BJ (cell line): Measurements from ENCODE around the gene RABGAP1L. TPM values are rescaled to one million over a fixed set of nuclear protein-coding genes. Genes with fewer than 3 reads are reported as not detected.

Source experiments
- CTCF ChIA-PET: fragments of 350-600 bp; formaldehyde crosslinking; extraction: SDS; loops from one replicate; lab custom pipeline; 2021; ENCODE audit warnings: antibody characterized with exemption, inconsistent platforms; lab: Yijun Ruan, JAX
- POLR2A ChIA-PET: fragments of 300-600 bp; sonication (Branson Sonifier 250); formaldehyde crosslinking; extraction: SDS; loops from one replicate; lab custom pipeline; 2021; ENCODE audit warnings: antibody characterized with exemption; lab: Charles Lee
- DNase-seq: peaks from one replicate; pipeline ENCODE4 v3.0.0-alpha.2; 2011; ENCODE audit warnings: low read depth
- H3K27me3 ChIP-seq: 2 replicates; pipeline ENCODE4 v1.6.0; 2011; ENCODE audit warnings: low read length; ENCODE audit not compliant: control insufficient read depth, insufficient read depth
- H3K36me3 ChIP-seq: 2 replicates; pipeline ENCODE4 v1.5.1; 2011; ENCODE audit warnings: low read length; ENCODE audit not compliant: control insufficient read depth, insufficient read depth
- H3K4me3 ChIP-seq: 2 replicates; pipeline ENCODE4 v1.5.1; 2011; ENCODE audit warnings: low read depth, mild to moderate bottlenecking, control low read depth, low read length
- polyA plus RNA-seq: library from polyadenylated mRNA; depleted of rRNA; stranded (reverse); fragments of >200 nt; gene quantifications from 2 replicates; pipeline ENCODE4 v1.2.3, GENCODE V29; 2011
- TF ChIP-seq, protein P1 (sequence below): IDR thresholded peaks from 2 replicates; pipeline ENCODE4 v1.5.1; 2011; ENCODE audit warnings: low read depth, mild to moderate bottlenecking, control low read depth, inconsistent platforms, low read length, moderate library complexity; ENCODE audit not compliant: insufficient read depth

RABGAP1L gene
- polyA plus RNA-seq, 1 experiment, result 15.9 TPM

- TF ChIP-seq, protein P1, sequence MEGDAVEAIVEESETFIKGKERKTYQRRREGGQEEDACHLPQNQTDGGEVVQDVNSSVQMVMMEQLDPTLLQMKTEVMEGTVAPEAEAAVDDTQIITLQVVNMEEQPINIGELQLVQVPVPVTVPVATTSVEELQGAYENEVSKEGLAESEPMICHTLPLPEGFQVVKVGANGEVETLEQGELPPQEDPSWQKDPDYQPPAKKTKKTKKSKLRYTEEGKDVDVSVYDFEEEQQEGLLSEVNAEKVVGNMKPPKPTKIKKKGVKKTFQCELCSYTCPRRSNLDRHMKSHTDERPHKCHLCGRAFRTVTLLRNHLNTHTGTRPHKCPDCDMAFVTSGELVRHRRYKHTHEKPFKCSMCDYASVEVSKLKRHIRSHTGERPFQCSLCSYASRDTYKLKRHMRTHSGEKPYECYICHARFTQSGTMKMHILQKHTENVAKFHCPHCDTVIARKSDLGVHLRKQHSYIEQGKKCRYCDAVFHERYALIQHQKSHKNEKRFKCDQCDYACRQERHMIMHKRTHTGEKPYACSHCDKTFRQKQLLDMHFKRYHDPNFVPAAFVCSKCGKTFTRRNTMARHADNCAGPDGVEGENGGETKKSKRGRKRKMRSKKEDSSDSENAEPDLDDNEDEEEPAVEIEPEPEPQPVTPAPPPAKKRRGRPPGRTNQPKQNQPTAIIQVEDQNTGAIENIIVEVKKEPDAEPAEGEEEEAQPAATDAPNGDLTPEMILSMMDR, result no peak
- Histone ChIP-seq H3K36me3 (no peaks in the 10 kb centered on the region), H3K27me3 (no peaks in the 10 kb centered on the region), H3K4me3 (no peak overlapping the region)
- CTCF ChIA-PET, result interaction anchor here (1.2 to 1.4 kb wide), 3 partner anchors 19 to 500 kb away, joined by 3 read pairs; no protein-coding TSS in a partner anchor
- POLR2A ChIA-PET, result interaction anchor here (0.6 kb wide), 1 partner anchor 11 kb away, joined by 4 read pairs; no protein-coding TSS in a partner anchor
- no peak for DNase-seq
Measured at GRCh38 chr1:174761901-174762585, 602.7 kb downstream of the RABGAP1L start.

DNA sequence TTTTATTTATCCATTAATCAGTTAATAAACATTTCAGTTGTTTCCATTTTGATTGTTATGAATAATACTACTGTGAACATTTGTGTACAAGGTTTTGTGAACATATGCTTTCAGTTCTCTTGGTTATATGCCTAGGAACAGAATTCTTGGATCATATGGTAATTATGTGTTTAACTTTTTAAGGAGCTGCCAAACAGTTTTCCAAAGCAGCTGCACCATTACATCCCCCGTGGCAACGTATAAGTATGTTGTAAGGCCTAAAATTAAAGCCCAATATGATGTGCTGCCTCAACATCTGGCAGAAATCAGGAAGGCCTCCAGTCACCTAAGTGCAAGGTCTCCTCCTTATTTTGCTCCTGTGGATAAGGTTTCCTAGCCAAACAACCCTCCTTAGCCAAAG, 604.9 kb downstream of the RABGAP1L start:
- DNase-seq, result no peak
- Histone ChIP-seq H3K36me3 (no peaks in the 10 kb centered on the region), H3K4me3 (no peak overlapping the region), H3K27me3 (no peaks in the 10 kb centered on the region)
- CTCF ChIA-PET, result interaction anchor here (1.3 to 4.6 kb wide), 3 partner anchors 220 to 501 kb away, joined by 3 to 16 read pairs (median 3); no protein-coding TSS in a partner anchor
- TF ChIP-seq, protein P1, result no peak
- POLR2A ChIA-PET, result no interaction called here

GRCh38 chr1:174766727-174767126, 607.4 kb downstream of the RABGAP1L start:
- TF ChIP-seq, protein P1, result no peak
- ChIA-PET POLR2A (no interaction called here), CTCF (interaction anchor here (1.0 to 4.6 kb wide), 2 partner anchors 121 to 217 kb away, joined by 4 to 16 read pairs; no protein-coding TSS in a partner anchor)
- Histone ChIP-seq H3K27me3 (no peaks in the 10 kb centered on the region), H3K36me3 (no peaks in the 10 kb centered on the region), H3K4me3 (no peak overlapping the region)
- DNase-seq, result no peak

GRCh38 chr1:174768516-174768915, 609.2 kb downstream of the RABGAP1L start:
- Histone ChIP-seq H3K36me3 (no peaks in the 10 kb centered on the region), H3K27me3 (no peaks in the 10 kb centered on the region), H3K4me3 (no peak overlapping the region)
- DNase-seq, result no peak
- CTCF ChIA-PET, result interaction anchor here (1.0 to 4.6 kb wide), 2 partner anchors 210 to 215 kb away, joined by 5 to 16 read pairs; no protein-coding TSS in a partner anchor
- POLR2A ChIA-PET, result no interaction called here
- TF ChIP-seq, protein P1, result no peak

GRCh38 chr1:174768949-174769348, 609.6 kb downstream of the RABGAP1L start:
- ChIA-PET POLR2A (no interaction called here), CTCF (interaction anchor here (0.9 to 2.2 kb wide), 4 partner anchors 210 to 230 kb away, joined by 3 to 19 read pairs (median 4); partner anchors contain the start of gene CACYBP)
- no peaks in the 10 kb centered on the region for H3K27me3 ChIP-seq
- no peaks in the 10 kb centered on the region for H3K36me3 ChIP-seq
- TF ChIP-seq, protein P1, result no peak
- DNase-seq, result no peak
- no peak overlapping the region for H3K4me3 ChIP-seq
